NCI-H1092 treated with DMSO at 0.1 percent for 48 hours (cell line): ENCODE results near the gene TREM2.
"Not testable (repeated sequence)": the region's sequence is repeated elsewhere in the genome, so short reads cannot be mapped to it uniquely, and the experiment has no call there.

Experiments used
- DNase-seq: peaks from one replicate; lab custom pipeline; 2025; lab: John Stamatoyannopoulos, UW

The TREM2 gene

DNA sequence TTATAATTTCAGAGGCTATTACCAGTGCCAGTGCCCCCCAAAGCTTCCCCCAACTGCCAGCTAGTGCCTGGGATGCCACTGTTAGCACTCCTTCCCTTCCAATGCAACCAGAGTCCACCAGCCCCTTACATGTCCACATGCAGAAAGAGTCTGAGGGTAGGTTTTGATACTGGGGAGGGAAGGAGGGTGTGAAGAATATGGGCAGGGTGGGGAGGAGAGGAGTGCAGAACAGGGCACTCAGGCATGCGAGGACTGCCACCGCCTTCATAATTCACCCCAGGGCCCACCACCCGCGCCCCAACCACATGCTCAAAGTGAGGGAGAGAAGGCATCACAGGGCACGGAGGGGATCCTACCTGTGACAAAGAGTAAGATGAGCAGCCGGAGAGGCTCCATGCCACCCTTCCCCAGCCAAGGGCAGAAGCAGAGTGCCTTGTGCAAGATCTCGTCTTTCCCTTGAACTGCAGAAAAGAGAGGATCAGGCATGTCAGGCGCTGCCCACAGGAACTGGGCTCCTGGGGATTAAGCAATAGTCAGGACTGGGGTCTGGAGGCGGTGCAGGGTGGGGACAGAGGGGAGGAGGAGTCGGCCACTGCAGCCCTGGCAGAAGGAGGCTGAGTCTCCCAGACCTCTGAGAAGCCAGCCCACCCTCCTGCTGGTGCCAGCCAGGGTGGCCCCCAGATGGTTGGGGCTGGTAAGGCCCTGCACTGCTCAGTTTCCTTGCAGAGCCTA, at the start of gene TREM2:
TREM2 (minus strand) TSS at position 430 of the 732 bp plus-strand sequence; CDS start at position 396, 34 bp downstream.
- no peak for DNase-seq

DNA sequence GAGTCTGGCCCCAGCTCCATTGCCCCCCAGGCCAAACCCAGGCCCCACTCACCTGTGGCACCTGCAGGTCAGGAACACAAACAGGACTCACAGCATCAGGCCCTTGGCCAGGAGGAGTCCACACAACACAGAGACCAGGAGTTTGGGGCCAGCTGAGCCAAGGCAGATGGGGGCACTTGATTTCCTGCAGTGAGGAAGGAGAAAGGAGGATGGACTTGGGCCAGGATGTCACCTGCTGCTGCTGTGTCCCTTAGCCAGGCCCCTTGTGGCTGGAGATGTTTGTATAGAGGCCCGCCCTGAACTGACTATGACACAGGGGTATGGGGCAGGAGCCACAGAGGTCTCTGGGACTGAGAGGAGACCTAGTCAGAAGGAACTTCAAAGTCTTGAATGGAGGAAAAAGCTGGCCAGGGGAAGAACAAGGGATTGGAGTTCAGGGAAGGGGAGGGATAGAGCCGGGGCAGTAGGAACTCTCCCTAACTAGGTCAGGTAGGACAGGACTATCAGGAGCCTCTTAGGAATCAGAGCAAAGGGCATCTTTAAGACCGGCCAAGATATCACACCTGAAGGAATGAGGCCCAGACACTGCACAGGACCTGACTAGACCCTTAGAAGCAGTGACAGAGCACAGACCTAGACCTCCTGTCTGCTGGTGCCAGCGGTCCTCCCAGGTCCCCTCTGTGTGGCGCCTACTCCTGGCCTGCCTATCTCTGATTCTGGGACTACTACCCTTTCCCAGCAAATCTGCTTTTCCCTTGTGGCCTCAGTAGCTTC, 46.8 kb upstream of the TREM2 start:
- no peak for DNase-seq

DNA sequence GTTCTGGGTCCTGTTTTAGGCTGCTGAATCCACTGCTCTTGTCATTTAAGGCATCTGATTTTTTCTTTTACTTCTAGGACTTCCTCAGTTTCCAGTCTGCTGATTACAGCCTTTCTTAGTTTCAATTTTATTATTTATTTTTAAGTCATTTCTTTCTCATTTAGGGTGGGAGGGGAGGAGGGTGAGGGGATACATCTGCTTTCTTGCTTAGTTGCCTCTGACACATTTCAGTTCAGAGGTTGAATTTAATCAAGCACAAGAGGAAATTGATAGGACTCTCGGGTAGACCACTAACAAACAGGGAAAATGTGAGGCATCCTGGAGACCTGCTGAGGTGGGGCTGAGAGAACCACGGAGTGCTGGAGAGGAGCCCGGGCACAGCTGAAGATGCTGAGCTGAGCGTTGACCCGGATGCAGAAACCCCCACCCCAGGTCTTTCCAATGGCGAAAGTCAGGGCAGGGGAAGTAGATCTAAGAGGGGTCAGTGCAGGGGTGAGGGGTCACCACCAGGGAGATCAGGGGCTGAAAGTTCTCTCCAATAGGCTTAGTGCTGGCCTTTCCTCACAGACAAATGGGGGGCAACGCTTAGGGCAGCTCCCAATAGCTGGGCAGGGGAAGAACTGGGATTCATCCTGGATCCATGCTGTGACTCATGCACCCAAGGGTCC, 45.7 kb upstream of the TREM2 start:
- DNase-seq = no peak

DNA sequence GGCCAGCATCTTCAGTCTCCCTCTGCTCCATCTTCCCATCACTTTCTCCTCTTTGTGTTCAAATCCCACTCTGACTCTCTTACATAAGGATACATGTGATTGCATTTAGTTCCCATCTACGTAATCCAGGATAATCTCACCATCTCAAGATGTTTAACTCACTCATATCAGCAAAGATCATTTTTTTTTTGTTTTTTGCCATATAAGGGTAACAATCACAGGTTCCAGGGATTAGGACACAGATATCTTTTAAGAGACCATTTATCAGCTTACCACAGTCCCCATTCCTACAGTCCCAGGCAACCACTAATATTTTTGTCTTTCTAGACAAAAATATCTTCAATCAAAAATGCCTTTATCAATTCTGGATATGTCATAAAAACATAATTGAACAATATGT, 41.2 kb upstream of the TREM2 start:
- DNase-seq = no peak

DNA sequence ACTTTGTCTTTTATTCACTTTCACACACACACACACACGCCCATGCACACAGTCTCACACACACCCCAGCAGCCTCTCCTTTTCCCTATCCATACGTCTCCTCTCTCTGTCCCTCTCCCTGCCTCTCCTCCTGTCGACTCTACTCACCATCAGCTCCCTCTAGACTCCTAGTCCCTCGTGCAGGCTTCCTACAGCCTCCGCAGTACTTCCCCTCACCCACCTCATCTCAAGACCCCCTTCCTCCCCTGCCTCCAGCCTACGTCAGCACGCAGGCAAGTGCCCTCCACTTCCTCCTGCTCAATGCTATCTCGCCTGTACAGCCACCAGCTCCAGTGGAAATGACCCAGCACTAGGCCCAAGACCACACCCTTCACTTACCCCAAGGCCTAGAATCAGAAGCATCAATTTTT, 38.9 kb upstream of the TREM2 start:
- DNase-seq = no peak

DNA sequence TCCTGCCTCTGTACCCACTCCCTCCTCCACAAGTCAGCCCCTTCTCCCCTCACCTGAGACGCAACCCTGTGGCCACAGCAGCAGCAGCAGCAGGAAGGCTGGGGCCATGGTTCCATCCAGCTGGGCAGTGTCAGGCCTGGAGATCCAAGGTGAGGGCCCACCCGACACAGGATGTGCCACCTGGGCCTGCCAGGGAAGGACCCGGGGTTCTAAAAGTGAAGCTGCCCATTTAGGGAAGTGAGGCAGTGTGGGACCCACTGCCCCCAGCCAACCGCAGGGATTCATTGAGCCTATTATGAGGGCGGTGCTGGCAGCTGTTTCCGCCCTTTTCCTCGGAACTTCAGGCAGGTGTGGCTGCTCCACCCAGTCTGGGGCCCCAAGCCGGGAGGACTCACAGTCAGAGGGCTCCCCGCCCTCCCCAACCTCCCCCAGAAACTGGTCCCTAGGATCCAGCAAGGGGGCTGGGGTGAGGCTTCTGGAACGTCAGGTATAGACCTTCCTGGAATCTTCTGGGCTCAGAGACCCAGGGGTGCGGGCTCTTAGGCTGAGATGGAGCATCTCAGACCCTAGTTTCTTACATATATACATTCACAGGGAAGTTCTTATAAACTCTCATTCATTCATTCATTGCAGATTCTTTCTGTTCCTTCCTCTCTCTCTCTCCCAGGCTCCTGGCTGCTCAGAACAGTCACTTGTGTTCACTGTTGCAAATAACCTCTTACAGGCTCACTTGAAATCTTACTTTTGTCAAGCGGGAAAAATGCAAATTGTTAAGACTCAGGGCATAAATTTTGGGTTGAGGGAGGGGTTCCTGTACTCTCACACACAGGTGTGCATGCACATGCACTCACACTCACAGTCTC, 38.2 kb upstream of the TREM2 start, which contains the start of gene TREML2:
TREML2 (minus strand) TSS at position 249 of the 863 bp plus-strand sequence; CDS start at position 108, 141 bp downstream.
- no peak for DNase-seq

DNA sequence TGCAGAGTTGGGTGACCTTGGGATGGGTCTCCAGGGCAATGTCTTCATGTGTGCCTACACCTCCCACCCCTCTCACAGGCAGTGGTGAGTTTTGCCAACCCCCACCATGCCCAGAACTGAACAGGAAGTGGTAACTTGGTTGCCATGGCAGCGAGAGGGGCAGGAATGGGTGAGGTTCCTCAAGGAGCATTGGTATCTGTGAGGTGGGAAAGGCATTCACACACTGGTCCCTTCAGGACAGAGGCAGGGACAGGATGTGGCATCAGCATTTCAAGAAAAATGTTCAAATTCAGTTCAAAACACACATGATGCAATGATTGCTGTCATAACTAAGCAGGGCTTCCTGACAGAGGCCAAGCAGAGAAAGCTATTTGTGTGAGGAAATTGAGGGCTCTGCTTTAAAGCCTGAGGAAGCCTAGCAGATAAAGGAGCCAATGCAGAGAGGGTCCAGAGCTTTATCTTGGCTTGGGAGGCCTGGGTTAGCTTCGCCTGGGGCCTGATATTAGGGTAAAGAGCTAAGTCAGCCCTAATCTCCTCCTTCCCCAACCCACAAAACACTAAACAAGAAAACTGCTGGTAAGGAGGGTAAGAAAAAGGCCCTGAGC, 37.5 kb upstream of the TREM2 start:
- no peak for DNase-seq

DNA sequence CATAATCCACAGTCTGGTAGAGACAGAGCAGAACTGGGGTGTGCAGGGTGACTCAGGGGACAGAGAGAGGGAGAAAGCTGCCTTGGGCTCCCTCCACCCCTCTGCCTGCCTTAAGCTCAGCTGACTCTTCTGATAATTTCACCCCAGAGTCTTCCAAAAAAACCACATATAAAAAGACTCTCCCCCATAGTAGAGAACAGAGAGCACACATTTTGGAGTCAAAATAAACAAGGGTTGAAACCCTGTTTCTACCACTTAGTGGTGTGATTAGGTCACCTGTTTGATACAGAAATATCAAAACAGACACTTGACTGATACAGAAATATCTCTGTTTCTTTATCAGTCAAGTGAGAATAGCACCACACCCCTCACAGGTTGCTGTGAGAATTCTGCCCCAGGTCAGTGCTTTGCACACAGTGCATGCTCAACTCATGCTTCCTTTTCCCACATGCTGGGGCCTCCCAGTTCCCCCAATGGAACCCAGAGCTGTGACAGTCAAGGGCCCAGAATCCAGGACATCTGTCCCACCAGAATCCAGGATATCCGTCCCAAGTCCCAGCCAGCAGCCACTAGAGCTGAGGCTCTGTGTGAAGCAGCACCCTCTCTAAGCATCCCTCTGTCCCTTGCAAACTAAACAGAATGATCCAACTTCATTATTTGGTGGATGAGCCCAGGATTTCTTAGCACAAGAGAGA, 36.8 kb upstream of the TREM2 start:
- DNase-seq = no peak

DNA sequence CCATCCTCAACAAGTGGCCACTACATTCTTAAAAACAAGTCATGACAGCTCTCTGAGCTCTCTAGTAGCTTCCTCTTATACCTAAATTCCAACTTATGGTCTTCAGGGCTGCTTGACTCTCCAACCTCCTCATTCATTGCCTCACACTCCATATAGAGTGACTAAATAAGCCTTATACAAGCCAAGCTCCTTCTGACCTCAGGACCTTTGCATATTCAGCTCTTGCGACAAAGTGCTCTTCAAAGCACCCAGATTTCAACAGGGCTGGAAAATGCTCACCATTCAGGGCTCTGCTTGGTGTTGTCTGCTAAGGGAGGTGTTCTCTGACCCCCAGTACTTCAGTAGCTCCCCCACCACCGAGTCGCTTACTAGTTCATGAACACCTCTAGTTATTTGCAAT, 34.3 kb upstream of the TREM2 start:
- DNase-seq = no peak

DNA sequence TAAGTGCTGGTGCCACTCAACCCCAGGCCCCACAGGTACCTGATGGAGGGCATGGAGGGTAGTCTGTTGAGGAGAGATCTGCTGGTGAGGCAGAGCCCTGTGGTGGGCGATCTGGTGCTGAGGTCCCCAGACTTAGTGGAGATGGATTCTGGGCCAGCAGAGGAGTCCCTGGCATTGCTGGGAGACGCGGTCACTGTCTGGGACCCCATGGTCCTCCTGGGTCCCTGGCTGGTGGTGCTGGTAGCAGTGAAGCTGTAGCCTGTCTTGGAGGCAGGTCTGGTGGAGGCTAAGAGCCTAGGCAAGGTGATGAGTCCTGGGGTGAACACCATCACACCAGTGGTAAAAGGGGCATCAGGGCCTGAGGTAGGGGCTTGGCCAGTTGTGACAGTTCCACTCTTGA, 31.5 kb upstream of the TREM2 start:
- DNase-seq = no peak

DNA sequence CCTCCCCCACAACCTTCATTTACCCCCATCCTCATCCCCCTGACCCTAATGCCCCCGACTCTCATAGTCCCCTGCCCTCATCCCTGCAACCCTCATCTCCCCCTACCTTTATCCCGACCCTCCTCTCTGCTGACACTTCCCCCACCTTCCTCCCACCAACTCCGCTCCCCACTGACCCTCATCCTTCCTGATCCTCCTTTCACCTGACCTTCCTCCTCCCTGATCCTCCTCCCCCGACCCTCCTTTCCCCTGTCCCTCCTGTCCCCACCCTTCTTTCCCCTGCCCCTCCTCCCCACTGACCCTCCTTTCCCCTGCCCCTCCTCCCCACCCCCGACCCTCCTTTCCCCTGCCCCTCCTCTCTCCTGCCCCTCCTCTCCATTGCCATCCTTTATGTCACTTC, 31.0 kb upstream of the TREM2 start:
- no peak for DNase-seq

DNA sequence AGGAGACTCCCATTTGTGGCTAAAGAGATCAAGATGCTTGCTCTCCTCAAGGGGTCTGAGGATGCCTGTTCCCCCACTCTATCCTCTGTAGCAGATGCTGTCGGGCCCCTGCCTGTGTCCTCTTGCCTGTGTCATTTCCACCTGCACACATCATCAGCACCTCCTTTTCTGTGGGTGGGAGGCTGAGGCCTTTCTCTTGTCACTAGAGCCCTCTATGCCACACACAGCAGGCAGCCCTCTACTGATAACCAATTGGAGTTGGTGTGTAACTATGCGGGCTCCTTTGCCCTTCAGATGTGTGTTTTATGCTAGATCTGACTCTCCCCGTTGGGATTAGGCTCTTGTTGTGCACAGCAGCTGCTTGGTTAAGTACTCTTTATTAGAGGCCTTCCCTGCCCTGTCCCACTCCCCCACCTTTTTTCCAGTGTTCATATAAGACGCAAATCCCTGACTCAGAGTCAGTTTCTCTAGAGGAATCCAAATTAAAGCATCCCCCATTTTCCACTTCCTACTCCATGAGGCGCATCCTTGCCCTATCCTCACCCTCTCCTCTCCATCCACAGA, 30.3 kb upstream of the TREM2 start:
- DNase-seq = no peak

DNA sequence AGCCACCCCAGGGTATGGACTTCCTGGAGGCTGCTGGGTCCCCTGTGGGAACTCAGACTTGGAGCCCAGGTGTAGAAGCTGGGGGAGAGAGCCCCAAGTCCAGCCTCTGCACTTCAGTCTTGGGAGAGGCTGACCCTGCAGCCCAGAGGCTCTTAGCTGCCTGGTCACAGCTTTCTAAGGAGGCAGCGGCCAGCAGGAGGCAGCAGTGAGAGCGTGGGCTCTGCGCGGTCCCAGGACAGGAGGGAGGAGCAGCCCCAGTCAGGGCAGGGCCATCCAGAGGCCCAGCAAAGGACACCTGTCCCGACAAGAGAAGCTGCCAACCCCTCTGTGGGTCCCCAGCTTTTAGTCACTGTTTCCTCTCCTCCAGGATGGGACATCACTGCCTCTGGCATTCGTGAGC, 28.7 kb upstream of the TREM2 start:
- DNase-seq = no peak

DNA sequence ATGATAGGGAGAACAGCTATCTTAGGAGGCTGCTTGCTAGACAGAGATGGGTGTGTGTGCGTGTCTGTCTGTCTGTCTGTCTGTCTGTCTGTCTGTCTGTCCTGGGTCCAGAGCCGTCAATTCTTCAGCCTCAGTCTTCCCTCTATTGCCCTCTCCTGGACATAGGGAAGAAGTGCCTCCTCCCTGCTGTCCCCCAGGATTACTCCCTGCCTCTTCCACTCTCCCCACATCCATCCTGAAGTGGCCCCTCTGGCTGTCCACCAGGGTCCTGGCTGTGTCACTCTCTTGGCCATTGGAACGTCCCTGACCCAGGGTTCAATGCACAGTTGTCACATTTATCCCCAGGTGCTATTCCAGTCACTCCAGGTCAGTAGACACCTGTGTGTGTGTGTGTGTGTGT, 27.9 kb upstream of the TREM2 start:
- no peak for DNase-seq

DNA sequence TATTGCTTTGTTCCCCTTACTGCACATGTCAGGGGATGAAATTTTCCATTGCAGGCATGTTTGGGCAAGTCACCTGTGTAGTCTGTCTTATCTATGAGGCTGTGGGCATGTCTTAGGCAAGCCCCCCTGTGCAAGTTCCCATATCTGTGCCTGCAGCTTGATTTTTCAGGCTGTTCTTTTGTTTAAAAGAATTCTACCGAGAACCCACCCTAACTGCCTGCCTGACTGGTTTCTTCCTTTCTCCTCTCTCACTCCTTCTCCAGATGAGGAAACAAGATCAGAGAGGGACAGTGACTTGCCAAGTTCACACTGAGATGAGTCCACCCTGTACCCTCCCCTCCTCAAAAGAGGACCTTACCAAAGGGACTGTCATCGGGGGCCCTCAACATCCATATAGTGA, 27.1 kb upstream of the TREM2 start:
- DNase-seq = no peak

DNA sequence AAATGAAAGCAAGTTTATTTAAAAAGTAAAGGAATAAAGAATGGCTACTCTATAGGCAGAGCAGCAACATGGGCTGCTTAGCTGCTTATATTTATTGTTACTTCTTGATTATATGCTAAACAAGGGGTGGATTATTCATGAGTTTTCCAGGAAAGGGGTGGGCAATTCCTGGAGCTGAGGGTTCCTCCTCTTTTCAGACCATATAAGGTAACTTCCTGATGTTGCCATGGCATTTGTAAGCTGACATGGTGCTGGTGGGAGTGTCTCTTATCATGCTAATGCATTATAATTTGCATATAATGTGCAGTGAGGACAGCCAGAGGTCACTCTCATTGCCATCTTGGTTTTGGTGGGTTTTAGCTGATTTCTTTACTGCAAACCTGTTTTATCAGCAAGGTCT, 26.1 kb upstream of the TREM2 start:
- DNase-seq = not testable (repeated sequence)

DNA sequence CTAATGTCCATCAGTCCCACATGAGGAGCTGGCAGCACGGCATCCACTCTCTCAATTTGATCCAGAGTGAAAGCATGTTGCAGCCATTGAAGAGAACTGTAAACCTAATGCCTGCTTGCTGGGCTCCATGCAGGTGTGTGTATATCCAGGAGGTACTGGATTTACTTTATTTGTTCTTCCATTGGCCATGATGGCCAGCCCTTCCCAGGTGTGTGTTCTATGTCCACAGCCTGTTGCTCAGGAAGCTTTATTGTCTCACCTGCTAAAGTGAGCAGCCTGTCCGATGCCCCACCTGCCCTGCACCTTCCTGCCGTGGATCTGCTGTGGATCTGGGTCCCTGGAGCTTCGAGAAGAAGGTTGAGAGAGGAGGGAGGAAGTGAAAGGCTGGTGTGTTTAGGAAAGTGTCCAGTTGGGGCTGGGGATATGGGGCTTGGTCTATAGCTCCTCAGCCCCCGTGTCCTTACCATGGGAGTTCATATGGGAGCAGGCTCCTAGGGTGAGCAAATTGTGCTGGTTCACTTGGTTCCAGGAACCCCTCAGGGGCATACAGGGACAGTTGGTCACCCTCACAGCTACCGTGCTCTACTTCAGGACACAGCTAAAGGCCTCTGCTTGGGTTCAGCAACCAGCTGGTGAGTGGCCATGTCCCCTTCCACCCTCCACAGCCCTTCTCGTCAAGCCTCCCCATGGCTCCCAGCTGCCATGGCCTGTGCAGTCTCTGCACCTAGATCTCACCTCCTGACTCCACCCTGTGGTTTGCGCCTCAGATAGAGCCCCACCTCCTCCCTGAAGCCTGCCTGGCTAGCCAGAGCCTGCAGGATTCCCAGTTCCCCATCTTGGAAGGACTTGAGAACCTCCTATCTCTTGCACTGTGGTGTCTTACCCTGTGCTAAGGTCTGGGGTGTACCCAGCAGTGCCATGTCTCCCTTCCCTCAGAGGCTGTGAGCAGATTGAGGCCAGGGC, 25.3 kb upstream of the TREM2 start:
- no peak for DNase-seq

DNA sequence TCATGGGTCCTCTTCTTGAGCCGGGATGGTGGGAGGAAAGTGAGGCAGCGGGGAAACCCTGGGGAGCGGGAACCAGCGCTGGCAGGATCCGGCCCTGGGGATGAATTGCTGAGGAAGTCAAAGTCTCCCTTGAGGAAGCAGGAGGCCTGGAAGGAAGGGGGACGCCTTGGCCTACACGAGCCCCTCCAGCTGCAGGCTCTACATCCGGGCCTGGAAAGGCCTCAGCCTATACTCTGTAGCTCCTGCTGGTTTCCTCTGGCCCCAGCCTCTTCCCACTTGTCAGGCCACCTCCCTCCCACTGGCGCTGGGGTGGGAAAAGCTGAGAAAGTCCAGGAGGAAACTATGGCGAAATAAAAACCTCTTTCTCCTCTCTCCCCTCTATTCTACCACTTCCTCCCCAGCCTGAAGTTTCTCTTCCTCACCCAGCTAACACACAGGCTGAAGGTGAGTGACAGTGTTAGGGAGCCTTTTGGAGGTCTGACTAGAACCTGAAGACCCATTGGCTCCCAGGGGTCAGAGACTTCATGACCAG, 23.2 kb upstream of the TREM2 start:
- DNase-seq = no peak

DNA sequence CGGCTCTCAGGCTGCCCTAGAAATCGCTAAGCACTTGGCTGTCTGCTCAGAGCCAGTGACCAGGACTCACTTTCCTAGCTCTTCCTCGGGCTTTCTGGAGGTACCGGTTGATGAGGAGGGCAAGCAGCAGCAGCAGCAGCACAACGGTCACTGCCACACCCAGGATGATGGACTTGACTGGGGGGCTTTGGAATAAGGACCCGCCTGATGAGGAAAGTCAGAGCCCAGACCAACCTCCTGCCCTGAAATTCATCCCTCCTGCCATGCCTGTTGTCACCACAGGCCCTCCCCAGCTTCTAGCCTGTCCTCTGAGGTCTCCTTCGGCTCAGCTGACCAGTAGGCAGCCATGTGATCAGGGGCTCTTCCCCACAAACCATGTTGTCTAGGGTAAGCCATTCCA, 21.8 kb upstream of the TREM2 start:
- DNase-seq = no peak
